CMK (cell line): ENCODE results near the gene DCC.
"Not testable (repeated sequence)": the region's sequence is repeated elsewhere in the genome, so short reads cannot be mapped to it uniquely, and the experiment has no call there.

ENCODE experiments used
- DNase-seq: peaks from one replicate; pipeline ENCODE4 v3.0.0-alpha.2; 2010; ENCODE audit warnings: low read depth

The DCC gene

DNA sequence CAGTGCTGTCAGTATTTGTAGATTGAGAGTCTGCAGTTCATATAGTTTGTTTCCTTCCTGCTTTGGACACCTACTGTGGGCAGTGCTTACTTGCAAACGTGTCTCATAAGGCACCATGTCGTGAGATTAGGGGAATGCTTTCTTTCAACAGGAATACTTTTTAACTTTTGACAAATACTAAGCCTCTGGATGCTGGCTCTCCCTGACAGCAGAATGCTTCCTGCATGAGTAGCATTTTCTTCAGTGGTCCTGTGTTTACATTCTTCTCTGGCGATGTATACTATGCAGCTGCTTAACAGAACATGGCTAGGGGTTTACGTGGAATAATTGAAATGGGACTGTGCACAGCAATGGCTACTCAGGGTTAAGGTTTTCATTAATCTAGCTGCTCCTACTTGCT lies 1077.0 kb downstream of the DCC start:
- DNase-seq, result no peak

DNA sequence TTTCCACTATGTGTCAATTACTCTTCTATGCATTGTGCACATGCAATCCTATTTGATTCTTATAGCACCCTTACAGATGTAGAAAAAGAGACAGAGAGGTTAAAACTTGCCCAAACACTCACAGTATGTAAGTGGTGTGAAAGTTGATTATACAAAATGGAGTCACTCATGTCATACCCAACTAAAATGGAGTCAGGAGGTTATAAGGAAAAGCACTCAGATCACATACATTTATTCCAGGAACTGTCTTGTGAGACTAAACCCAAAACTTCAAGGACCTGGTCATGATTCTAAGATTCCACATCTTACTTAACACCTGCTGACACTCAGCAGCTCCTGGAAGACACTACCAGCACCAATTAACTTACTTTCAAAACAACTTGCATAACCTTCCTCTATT lies 1081.9 kb downstream of the DCC start:
- no peak for DNase-seq

DNA sequence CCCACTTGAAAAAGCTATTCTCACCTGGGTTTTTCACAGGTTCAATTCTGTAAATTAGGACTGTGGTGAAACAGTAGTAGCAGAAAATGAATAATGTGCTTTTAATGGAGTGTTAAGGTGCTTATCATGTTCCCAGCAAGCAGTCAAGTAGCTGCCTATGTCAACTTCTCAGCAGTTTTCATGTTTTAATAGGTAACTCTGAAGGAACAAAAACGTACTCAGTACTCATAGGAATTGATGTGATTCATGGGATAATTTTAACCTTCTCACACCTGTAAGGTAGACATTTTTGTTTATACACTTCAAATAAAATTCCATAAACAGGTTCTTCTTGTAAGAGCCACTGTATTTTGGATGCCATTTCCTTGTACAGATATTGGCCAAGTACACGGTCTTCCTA lies 1082.9 kb downstream of the DCC start:
- DNase-seq, result no peak

DNA sequence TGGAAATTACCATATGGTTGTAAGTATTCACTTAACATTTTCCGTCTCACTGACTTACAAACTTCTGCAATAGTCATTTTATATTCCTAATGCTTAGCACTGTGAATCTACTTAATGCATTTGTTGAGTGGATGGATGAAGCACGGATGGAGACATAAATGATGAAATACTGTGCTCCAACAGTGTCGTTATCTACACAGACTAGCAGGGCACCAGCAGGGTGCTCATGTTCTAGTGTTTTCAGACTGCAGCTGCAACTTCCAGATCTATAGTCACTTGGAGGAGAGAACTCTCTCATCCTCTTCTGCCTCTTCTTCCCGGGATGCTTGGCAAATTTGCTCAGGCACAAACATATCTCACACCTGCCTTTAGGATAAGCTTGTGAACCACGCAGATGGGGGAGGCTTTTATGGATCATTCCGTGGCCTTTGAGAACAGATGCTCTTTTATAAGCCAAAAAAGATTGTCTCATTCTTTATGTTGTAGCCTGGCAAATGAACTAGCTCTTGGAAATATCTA lies 1086.7 kb downstream of the DCC start:
- no peak for DNase-seq

DNA sequence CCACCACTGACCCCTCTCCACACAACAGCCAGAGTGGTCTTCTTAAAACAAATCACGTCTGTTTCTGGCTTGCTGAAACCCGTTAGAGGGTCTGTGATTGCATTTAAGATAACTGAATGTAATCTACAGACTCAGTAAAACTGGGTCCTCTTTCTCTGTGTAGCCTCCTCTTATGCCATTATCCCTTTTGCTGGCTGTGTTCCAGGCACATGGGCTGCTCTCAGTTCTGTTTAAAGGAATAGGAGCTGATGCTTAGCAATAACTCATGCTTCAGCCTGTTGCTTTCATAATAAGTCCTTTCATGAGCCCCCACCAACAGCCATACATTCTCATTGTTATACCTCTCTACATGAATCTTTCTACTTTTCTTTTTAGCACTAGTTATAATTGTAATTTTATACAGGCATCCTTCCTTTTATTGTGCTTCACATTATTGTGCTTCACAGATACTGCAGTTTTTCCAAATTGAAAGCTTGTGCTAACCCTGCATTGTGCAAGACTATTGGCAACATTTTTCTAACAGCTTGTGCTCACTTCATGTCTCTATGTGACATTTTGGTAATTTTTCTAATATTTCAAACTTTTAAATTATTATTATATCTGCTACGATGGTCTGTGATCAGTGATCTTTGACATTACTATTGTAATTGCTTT lies 1101.9 kb downstream of the DCC start:
- DNase-seq, result no peak

DNA sequence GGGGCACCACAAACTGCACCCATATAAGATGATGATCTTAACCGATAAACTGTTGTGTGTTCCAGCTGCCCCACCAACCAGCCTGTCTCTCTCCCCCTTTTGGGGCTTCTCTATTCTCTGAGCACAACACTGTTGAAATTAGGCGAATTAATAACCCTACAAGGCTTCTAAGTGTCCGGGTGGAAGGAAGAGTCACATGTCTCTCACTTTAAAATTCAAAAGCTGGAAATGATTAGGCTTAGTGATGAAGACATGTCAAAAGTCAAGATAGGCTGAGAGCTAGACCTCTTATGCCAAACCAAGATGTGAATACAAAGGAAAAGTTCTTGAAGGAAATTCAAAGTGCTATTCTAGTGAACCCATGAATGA lies 1102.4 kb downstream of the DCC start:
- no peak for DNase-seq

DNA sequence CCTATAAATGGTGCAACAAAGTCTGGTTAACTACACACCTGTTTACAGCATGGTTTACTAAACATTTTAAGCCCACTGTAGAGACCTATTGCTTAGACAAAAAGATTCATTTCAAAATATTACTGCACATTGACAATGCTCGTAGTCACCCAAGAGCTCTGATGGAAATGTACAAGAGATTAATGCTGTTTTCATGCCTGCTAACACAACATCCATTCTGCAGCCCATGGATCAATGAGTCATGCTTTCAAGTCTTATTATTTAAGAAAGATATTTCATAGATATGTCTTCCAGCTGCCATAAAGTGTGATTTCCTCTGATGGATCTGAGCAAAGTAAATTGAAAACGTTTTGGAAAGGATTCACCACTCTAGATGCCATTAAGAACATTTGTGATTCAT lies 1103.3 kb downstream of the DCC start:
- no peak for DNase-seq

DNA sequence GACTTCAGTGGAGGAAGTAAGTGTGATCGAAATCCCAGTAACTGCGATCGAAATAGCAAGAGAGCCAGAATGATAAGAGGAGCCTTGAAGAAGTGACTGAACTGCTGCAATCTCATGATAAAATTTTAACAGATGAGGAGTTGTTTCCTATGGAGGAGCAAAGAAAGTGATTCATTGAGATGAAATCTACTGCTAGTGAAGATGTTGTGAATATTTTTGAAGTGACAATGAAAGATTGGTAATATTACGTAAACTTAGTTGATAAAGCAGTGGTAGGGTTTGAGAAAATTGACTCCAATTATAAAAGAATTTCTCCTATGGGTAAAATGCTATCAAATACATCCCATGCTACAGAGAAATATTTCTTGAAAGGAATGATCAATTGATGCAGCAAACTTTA lies 1103.8 kb downstream of the DCC start:
- no peak for DNase-seq

DNA sequence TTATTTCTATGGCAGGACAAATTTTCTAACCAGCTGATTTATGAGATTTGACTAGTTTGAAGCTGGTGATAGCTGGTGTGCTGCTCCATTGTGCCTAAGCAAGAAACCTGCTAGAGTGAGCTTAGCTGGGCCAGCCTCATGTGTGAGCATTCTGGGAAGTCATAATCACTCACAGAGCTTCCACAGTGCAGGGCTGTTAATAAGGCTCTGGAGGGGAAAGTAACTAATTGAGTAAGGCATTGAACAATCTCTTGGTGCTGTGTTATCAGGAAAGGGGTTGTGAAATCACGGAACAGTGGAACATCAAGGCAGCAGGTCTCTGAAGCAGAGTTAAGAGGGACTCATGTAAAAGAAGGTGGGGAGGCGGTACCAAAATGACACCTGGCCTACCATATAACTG lies 1111.9 kb downstream of the DCC start:
- no peak for DNase-seq

DNA sequence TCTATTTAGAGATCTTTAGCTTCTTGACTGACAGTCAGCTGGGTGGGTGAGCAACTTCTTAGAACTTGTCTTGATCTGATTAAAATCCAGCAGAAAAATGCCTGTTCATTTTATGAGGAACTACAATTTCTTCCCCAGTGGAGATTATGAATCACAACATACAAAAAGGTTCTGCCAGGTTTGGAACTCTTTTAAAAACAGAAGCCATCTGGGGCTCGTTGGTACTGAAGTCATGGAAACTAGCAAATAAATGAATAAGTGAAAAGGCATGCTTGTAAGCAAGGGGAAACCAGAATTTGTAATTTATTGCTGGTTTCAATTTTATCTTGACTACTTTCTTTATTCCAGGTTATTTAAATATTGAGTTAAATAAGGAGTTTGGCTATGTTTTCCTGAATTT lies 1117.1 kb downstream of the DCC start:
- no peak for DNase-seq

DNA sequence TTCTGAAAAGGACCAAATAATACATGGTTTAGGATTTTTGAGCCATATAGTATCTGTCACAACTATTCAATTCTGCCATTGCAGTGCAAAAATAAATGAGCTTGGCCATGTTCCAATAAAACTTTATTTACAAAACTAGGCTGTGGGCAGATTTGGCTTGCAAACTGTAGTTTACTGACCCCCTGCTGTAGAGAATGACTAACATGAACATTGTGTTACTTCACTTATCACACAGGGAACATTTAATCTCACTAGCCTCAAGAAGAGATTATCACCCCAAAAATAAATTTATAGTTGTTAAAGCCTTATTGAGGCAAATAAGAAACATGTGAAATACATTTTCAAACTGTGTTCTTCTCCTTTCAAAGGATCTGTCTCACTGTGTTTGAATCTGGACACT lies 1118.3 kb downstream of the DCC start:
- no peak for DNase-seq

DNA sequence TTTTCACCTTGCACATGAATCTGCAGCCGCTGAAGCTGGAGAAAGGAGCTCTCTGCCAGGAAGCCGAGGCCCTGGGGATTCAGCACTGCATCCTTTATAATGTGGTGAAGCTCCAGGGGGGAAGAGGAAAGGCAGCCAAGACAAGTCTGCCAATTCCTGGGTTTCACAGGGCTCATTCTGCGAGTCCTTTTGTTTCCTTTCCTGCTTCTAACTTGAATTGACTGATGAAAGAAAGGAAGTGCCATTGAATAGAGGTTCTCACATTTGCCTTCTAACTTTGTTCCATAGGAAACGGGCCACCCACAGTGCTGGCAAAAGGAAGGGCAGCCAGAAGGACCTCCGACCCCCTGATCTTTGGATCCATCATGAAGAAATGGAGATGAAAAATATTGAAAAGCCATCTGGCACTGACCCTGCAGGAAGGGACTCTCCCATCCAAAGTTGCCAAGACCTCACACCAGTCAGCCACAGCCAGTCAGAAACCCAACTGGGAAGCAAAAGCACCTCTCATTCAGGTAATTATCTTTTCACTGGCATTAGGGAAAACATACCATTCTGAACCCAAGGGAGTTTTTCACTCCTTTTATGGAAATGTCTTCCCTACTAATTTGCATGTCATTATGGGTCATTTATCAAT lies 1119.1 kb downstream of the DCC start:
- no peak for DNase-seq

DNA sequence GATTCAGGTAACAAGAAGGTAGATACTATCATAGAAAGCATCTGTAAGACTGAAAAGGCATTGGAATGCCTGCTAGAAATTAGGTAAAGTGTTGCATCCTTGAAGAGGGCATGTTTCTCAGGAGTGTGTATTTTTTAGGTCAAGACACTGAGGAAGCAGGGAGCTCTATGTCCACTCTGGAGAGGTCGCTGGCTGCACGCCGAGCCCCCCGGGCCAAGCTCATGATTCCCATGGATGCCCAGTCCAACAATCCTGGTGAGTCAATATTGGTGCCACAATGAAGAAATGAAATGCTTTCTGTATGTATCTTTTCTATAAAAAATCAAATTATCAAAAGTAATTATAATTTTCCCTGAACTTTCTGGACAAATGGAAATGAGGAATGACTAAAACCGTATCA lies 1127.8 kb downstream of the DCC start:
- DNase-seq, result no peak

DNA sequence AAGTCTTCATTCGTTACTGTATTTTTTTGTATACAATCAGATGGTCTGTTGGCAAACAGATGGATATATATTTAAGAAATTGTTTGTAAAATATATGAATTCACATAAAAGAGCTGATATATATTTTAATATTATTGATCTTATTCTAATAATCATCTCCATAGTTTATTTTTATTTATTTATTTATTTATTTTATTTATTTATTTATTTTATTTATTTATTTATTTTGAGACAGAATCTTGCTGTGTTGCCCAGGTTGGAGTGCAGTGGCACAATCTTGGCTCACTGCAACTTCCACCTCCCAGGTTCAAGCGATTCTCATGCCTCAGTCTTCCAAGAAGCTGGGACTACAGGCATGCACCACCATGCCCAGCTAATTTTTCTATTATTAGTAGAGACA lies 1128.2 kb downstream of the DCC start:
- DNase-seq, result not testable (repeated sequence)

DNA sequence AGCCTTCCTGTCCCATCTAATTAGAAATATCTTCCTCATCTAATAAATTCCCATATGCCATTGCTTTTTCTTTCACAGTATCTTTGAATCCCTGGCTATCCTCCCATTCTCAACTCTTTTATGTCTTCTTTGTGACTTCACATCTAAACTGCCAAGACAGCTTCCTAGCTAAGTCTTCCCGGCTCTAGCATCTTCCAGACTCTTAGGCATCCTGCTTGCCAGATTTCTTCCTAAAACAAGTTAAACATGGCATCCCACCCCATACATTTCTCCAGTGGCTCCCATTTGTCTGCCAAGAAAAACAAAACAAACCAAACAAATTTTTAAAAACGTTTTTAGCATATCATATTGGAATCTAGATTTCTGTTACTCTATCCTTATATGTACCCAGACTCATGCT lies 1132.5 kb downstream of the DCC start:
- DNase-seq, result no peak

DNA sequence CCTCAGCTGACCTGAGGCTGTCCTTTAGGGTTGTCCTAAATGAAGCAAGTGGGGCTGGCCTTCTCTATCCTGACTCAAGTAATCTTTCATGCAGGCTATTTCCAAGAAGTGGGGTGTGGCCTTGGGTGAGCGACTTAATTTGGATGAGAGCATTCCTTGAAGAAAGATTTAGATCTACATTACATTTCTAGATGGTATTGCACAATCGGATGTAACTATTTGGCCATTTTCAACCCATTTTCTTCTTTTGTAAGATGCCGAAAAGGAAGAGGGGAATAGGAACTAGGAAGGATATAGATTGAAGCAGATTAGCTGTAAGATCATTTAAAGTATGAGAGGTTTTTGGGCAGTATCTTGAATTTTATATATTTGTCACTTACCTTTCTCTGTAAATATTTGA lies 1138.2 kb downstream of the DCC start:
- no peak for DNase-seq

DNA sequence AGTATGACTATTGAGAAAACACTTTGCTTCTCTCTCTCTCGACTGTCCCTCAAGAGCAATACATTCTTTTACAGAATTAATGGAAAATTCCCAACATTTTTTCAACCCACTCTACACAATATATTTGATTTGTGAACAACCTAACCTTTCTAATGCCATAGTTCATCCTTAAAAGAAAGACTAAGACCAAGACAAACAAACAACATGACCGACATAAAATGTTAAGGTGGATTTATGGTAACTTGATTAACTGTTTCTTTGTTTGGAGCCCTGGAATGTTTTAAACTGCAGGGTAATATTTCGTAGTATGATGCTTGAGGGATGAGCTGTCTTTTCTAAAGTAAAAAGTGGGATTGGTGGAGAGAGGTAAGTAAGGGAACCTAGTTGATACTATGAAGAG lies 1146.3 kb downstream of the DCC start:
- no peak for DNase-seq

DNA sequence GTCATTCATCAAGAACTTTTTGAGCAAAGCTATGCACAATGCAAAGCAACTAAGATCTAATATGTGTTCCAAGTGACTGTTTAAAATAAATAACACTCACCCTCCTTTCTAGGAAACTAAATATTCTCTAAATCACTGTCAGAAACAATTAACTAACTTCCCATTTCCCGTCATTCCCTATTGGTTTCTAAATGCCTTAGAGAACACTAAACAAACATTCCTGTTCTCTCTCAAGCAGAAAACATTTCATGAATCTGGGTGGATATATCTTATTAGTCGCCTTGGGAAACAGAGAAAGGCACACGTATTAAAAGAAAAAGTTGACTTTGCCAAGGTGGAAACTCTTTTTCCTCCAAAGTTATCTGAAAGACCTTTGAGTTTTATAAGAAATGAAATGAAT lies 1149.3 kb downstream of the DCC start:
- DNase-seq, result no peak

DNA sequence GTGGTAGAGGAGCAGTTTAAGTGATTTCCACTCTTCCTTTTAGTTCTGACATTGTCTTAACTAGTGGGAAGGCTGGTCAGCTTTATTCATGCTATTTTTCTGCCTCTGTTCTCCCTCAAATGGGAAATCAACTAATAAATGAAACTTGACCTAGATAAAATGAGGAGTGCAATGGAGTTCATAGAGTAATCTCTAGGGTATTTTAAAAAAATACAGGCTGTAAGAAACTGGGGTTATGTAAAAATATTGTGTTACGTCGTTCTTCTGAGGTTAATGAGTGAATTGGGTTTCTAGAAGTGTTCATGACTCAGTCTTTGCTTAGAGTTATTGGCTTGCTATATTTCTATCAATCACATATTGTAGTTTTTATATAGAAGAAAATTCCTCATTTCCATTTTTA lies 1150.0 kb downstream of the DCC start:
- no peak for DNase-seq

DNA sequence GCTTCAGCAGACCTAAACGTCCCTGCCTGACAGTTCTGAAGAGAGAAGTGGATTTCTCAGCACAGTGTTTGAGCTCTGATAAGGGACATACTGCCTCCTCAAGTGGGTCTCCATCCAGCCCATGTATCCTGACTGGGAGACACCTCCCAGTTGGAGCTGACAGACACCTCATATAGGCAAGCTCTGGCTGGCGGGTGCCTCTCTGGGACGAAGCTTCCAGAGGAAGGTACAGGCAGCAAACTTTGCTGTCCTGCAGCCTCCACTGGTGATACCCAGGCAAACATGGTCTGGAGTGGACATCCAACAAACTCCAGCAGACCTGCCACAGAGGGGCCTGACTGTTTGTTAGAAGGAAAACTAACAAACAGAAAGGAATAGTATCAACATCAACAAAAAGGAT lies 1156.0 kb downstream of the DCC start:
- DNase-seq, result no peak

DNA sequence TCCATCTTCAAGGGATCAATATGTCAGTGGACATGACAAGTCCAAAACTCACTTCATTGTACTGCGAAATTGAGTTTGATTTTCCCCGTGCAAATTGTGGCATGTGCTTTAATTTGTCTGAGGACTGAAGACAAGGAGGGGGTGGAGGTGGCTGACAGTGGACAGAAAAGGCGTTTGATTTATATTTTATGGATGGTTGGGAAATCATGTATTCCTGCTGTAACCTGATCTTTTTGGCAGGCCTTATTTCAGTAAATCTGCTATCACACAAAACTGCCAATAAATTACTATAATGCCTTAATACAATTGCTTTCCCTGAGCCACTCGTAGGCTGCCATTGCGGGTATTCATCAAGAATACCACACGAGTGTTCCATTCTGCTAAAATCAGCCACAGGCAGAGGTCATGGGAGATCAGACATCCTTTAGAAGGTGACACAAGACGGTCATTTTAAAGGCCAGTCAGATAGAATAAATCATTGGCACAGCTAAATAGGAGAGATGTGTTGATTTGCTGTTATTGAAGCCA lies 1164.0 kb downstream of the DCC start:
- DNase-seq, result no peak

DNA sequence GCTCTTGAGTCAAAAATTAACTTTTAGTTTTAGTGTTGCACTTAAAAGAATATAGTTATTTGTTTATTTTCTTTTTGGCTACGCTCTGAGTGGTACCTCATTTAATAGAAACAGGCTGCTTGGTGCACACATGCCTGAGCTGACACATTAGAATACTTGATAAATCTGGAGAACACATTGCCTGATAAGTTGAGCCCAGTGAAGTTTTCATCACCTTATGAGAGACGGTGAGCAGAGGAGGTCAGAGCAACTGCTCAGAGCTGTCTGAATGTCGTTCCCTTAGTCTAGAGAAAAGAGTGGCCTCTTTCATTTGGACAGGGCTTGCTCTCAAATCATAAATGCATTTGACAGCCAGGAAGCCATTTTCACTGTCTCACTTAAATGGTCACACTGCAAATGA lies 1168.5 kb downstream of the DCC start:
- DNase-seq, result no peak

DNA sequence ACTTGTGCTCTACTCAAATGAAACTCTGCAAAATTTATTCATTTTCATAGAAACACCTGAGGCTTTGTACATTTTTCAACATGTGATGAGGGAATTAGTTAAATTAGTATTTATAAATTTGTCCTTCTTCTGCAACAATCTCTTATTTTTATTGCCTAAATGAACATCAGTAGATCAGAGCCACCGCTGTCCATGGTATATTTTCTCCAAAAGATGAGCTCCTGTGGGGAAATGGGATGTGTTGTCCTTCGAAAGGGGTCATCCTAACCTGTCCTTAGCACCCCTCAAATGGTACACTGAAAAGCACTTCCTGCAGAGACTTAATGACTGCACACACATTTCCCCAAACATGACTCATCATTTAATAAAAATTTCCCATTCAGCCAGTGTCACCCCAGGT lies 1169.9 kb downstream of the DCC start:
- DNase-seq, result no peak

DNA sequence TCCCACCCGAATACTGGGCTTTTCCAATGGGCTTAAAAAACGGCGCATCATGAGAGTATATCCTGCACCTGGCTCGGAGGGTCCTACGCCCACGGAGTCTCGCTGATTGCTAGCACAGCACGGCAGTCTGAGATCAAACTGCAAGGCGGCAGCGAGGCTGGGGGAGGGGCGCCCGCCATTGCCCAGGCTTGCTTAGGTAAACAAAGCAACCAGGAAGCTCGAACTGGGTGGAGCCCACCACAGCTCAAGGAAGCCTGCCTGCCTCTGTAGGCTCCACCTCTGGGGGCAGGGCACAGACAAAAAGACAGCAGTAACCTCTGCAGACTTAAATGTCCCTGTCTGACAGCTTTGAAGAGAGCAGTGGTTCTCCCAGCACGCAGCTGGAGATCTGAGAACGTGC lies 1171.7 kb downstream of the DCC start:
- not testable (repeated sequence) for DNase-seq
